Endothelial cell of umbilical vein (primary cell): ENCODE measurements around the gene CZIB. TPM values are rescaled to one million over a fixed set of nuclear protein-coding genes. Genes with fewer than 3 reads are reported as not detected.
A peak's percentile ranks its signal among the peaks of the same experiment; 100 is the strongest.

ENCODE experiments used
- BruUV-seq: library from RNA; stranded (reverse); fragments of 400-500 nt; replicated peaks from 2 replicates; lab custom pipeline; 2021; lab: Mats Ljungman, UMichigan
- CTCF ChIA-PET: fragments of 300-600, 350-600 bp; sonication (Branson Sonifier 250); formaldehyde crosslinking; loops from one replicate; lab custom pipeline; 2021; ENCODE audit warnings: antibody characterized with exemption, inconsistent platforms; lab: Charles Lee
- POLR2A ChIA-PET: fragments of 300-600, 350-600 bp; sonication (Branson Sonifier 250); formaldehyde crosslinking; loops from one replicate; lab custom pipeline; 2021; ENCODE audit warnings: antibody characterized with exemption, inconsistent platforms; lab: Charles Lee
- DNase-seq: peaks from one replicate; pipeline ENCODE4 v3.0.0-alpha.2; 2011; ENCODE audit warnings: low read depth, low spot score
- FAIRE-seq: peaks from 2 replicates; lab custom pipeline; 2011; peaks lifted over from hg19 to GRCh38; lab: Jason Lieb, UNC
- H2AFZ ChIP-seq: 2 replicates; pipeline ENCODE4 v1.6.0; 2012; ENCODE audit warnings: low read depth, low read length, control low read depth, inconsistent platforms
- H3K27ac ChIP-seq: 2 replicates; pipeline ENCODE4 v1.5.1; 2011; ENCODE audit warnings: low read depth, mild to moderate bottlenecking, control low read depth, low read length, moderate library complexity; ENCODE audit not compliant: insufficient read depth
- H3K27me3 ChIP-seq, 2 experiments: 2 replicates each; pipeline versions ENCODE4 v1.6.0 to v1.6.1; 2011; ENCODE audit warnings: low read length in 2 of 2, mixed read lengths in 1 of 2; ENCODE audit not compliant: control insufficient read depth in 2 of 2, insufficient read depth in 2 of 2
- H3K36me3 ChIP-seq, 2 experiments: 2 replicates in 1 of 2; 3 replicates in 1 of 2; pipeline ENCODE4 v1.5.1; 2011; ENCODE audit warnings: low read length in 2 of 2, mild to moderate bottlenecking in 1 of 2, moderate library complexity in 1 of 2; ENCODE audit not compliant: control insufficient read depth in 2 of 2, insufficient read depth in 2 of 2; ENCODE audit errors: extremely low read depth in 1 of 2
- H3K4me1 ChIP-seq: 3 replicates; pipeline ENCODE4 v1.5.1; 2011; ENCODE audit warnings: mild to moderate bottlenecking, low read length; ENCODE audit not compliant: control insufficient read depth, insufficient read depth; ENCODE audit errors: extremely low read depth
- H3K4me2 ChIP-seq: 2 replicates; pipeline ENCODE4 v1.6.1; 2011; ENCODE audit warnings: low read length, control low read depth, mixed read lengths; ENCODE audit not compliant: insufficient read depth
- H3K4me3 ChIP-seq, 3 experiments: fragments of 200-600 bp in 1 of 3; sonication (generic), shearing (Covaris generic) in 1 of 3; replicated peaks in 1 of 3; 2 replicates each; pipeline ENCODE4 v1.5.1; 2011 to 2016; ENCODE audit warnings: control low read depth in 3 of 3, low read length in 3 of 3, mild to moderate bottlenecking in 2 of 3, inconsistent platforms in 1 of 3, low read depth in 1 of 3, moderate library complexity in 1 of 3; ENCODE audit not compliant: insufficient read depth in 1 of 3
- H3K79me2 ChIP-seq: 2 replicates; pipeline ENCODE4 v1.6.0; 2012; ENCODE audit warnings: low read length, inconsistent platforms; ENCODE audit not compliant: control insufficient read depth, insufficient read depth
- H3K9ac ChIP-seq: replicated peaks from 2 replicates; pipeline ENCODE3; 2011; ENCODE audit warnings: low read length, control low read depth; ENCODE audit not compliant: insufficient read depth; ENCODE audit errors: extremely low read depth
- H3K9me1 ChIP-seq: replicated peaks from 3 replicates; pipeline ENCODE4 v1.6.0; 2011; ENCODE audit warnings: mild to moderate bottlenecking, low read length; ENCODE audit not compliant: control insufficient read depth, insufficient read depth; ENCODE audit errors: extremely low read depth
- H3K9me3 ChIP-seq: replicated peaks from 2 replicates; pipeline ENCODE4 v1.5.1; 2012; ENCODE audit warnings: low read length, inconsistent platforms; ENCODE audit not compliant: control insufficient read depth, insufficient read depth
- H4K20me1 ChIP-seq: replicated peaks from 2 replicates; pipeline ENCODE3; 2011; ENCODE audit warnings: mild to moderate bottlenecking, low read length; ENCODE audit not compliant: control insufficient read depth, insufficient read depth; ENCODE audit errors: extremely low read depth
- CTCF ChIP-seq, 2 donors: IDR thresholded peaks; 1 replicate in 1 of 2; 2 replicates in 1 of 2; pipeline ENCODE4 v1.5.1; 2011; ENCODE audit warnings: low read length in 2 of 2, mild to moderate bottlenecking in 2 of 2, moderate library complexity in 2 of 2, control low read depth in 1 of 2, inconsistent platforms in 1 of 2, low read depth in 1 of 2; ENCODE audit not compliant: insufficient read depth in 1 of 2; ENCODE audit errors: extremely low read depth in 1 of 2
- EZH2 ChIP-seq: IDR thresholded peaks from 2 replicates; pipeline ENCODE4 v1.6.1; 2012; ENCODE audit warnings: borderline replicate concordance, low read depth, mild to moderate bottlenecking, moderate library complexity, low read length, inconsistent platforms; ENCODE audit not compliant: severe bottlenecking
- FOS ChIP-seq: IDR thresholded peaks from 2 replicates; pipeline ENCODE4 v1.6.1; 2011; ENCODE audit warnings: mild to moderate bottlenecking, low read length, moderate library complexity, borderline replicate concordance; ENCODE audit not compliant: insufficient read depth
- GATA2 ChIP-seq: IDR thresholded peaks from 2 replicates; pipeline ENCODE4 v1.7.0; 2011; ENCODE audit warnings: low read depth, mild to moderate bottlenecking, moderate library complexity, mixed read lengths, low read length; ENCODE audit not compliant: insufficient read length, insufficient read depth
- JUN ChIP-seq: IDR thresholded peaks from 2 replicates; pipeline ENCODE4 v1.6.1; 2011; ENCODE audit warnings: borderline replicate concordance, low read depth; ENCODE audit not compliant: insufficient read length, insufficient read depth
- MYC ChIP-seq: IDR thresholded peaks from one replicate; pipeline ENCODE4 v1.6.1; 2011; ENCODE audit warnings: mild to moderate bottlenecking, low read depth, low read length
- POLR2A ChIP-seq: IDR thresholded peaks from 2 replicates; pipeline ENCODE4 v1.6.1; 2012; ENCODE audit warnings: low read depth, mild to moderate bottlenecking, control low read depth, low read length
- POLR2AphosphoS5 ChIP-seq: IDR thresholded peaks from 2 replicates; pipeline ENCODE4 v1.6.1; 2012; ENCODE audit warnings: low read depth, mild to moderate bottlenecking, control low read depth, low read length, moderate library complexity; ENCODE audit not compliant: insufficient read depth
- dilution Hi-C: fragments of 300-500 bp; cut with MboI; formaldehyde crosslinking; loops from one replicate; pipeline ENCODE4 v1.15.0; 2019; ENCODE audit warnings: low sequenced_read_pairs; ENCODE audit not compliant: extremely low pct_ligation_motif_present
- intact Hi-C: fragments of 100-400 bp; cut with micrococcal nuclease; formaldehyde crosslinking; loops from one replicate; pipeline ENCODE4 v1.10.0; 2022
- polyA plus RNA-seq, 4 experiments: library from polyadenylated mRNA; depleted of rRNA in 3 of 4; stranded (reverse) in 3 of 4; unstranded in 1 of 4; fragments of >200 nt; gene quantifications; 2 replicates each; pipeline versions ENCODE4 v1.2.1 to v1.2.3, GENCODE V29; 2011 to 2012; ENCODE audit warnings: missing spikeins in 1 of 4
- total RNA-seq: library from RNA; stranded (reverse); gene quantifications from 2 replicates; pipeline ENCODE4 v1.2.3, GENCODE V29; 2021
- TF ChIP-seq, protein P1 (sequence below): IDR thresholded peaks from 2 replicates; pipeline ENCODE4 v1.6.1; 2011; ENCODE audit not compliant: insufficient read depth, insufficient read length

The CZIB gene
- total and polyA plus RNA-seq, 2 donors (not counting 3 experiments of a cell fraction or from before 2014, with no cell fraction given) = 60.1 to 65.9 TPM

DNA sequence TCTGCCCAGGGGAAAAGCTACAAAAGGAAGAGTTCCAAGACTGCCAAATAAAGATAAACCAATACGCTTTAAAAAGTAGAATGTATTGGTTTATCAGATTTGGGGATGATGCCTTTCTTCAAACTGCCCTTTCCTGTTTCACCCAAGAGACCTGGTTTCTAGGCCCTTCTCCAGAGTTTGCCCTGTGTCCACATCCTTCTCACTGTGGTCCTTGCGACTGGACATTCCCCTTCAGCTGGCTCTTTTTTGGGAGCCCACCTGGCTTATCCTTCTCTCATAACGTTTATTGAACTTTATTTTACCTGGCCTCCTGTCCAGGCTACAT is 490 bp upstream of the CZIB start:
- no peaks in the 10 kb centered on the region for H3K9me1 ChIP-seq
- DNase-seq (no peak), FAIRE-seq (no peak)
- ChIA-PET CTCF (no interaction called here), POLR2A (no interaction called here)
- peak overlapping the region; percentile 85 for H3K9ac ChIP-seq
- no peaks in the 10 kb centered on the region for H3K27me3 ChIP-seq
- H3K36me3 ChIP-seq = peaks cover 0 to 5% of the 10 kb centered on the region in 2 experiments
- dilution Hi-C loops = no loop called here
- H3K4me1 ChIP-seq = peaks cover 19% of the 10 kb centered on the region
- peak overlapping the region; percentile 98 for H2AFZ ChIP-seq
- H3K4me2 ChIP-seq = peak overlapping the region; percentile 86
- no peak overlapping the region for H3K27ac ChIP-seq
- intact Hi-C loops = loop anchor here (1.0 kb wide), 2 partner anchors 17 to 25 kb away; partner anchors contain the start of genes CPT2 and MAGOH
- no peaks in the 10 kb centered on the region for H4K20me1 ChIP-seq
- H3K79me2 ChIP-seq = peaks cover 11% of the 10 kb centered on the region
- H3K9me3 ChIP-seq = no peaks in the 10 kb centered on the region
- BruUV-seq = TSS peak; percentile 93
- H3K4me3 ChIP-seq = peak overlapping the region in 2 of 3 experiments; percentile 81 to 94
- TF ChIP-seq POLR2AphosphoS5 (no peak), EZH2 (no peak), FOS (no peak), MYC (no peak), JUN (no peak), GATA2 (no peak), CTCF (IDR thresholded peaks at IDR 0.05; ENCODE audit: extremely low read depth in 1 of 2, insufficient read depth in 1 of 2, low read depth in 1 of 2, low read length in 2 of 2) (no peak), POLR2A (no peak)
- TF ChIP-seq, protein P1, sequence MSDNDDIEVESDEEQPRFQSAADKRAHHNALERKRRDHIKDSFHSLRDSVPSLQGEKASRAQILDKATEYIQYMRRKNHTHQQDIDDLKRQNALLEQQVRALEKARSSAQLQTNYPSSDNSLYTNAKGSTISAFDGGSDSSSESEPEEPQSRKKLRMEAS = no peak
